ENCODE results near the gene AP2B1.
"Not testable (repeated sequence)": the region's sequence is repeated elsewhere in the genome, so short reads cannot be mapped to it uniquely, and the experiment has no call there.

Gene AP2B1

DNA sequence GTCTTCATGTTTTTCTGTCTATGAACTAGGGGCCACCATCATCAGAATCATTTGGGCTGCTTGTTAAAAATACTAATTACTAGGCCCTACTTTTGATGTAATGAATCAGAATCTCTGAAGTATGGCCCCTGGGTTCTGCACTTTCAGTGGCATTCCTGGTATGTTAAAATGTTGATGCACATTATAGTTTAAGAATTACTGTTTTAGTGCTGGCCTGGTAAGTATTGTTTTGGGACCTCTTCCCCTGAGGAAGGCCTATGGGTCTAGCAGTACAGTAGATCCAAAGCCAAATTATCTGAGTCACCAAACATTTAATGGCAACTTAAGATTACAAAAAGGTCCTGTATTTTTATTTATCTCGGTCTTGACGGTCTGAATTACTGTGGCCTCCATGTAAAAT lies 58.8 kb downstream of the AP2B1 start:
- DNase-seq = no peak

DNA sequence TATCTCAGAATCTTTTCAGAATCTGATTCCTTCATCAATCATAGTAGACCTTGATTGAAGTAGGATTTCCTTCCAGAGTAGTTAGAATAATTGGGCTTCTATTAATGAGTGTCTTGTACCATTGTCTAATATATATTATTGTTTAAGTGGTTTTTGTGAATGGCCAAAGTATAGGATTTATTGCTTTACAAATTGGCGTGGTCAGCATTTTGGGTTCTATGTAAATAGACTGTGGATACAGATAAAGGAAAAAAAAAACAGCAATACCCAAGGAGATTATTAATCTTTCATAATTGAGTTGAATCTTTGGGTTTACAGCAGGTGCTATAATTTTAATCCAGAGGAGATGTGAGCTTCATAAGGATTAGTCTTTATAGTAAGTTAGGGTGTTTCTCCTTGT lies 64.3 kb downstream of the AP2B1 start:
- no peak for DNase-seq

DNA sequence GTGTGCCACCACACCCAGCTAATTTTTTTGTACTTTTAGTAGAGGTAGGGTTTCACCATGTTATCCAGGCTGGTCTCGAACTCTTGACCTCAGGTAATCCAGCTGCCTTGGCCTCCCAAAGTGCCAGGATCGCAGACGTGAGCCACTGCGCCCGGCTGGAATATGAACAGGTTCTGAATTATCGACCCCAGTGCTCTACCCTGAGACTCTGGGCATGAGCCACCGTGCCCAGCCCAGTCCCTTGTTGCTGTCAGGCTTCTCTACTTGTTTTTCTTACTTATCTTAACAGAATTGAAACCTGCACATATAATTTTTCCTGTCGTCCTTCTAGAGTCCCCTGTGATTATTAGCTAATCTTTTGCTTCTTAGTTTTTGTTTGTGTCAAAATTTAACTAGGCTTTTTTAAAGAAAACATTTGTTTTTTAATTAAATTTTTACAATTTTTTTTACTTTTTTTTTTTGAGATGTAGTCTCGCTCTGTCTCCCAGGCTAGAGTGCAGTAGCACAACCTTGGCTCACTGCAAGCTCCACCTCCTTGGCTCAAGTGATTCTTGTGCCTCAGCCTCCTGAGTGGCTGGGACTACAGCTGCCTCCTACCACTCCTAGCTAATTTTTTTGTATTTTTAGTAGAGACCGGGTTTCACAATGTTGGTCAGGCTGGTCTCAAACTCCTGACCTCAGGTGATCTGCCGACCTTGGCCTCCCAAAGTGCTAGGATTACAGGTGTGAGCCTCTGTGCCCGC lies 66.7 kb downstream of the AP2B1 start:
- DNase-seq = no peak

DNA sequence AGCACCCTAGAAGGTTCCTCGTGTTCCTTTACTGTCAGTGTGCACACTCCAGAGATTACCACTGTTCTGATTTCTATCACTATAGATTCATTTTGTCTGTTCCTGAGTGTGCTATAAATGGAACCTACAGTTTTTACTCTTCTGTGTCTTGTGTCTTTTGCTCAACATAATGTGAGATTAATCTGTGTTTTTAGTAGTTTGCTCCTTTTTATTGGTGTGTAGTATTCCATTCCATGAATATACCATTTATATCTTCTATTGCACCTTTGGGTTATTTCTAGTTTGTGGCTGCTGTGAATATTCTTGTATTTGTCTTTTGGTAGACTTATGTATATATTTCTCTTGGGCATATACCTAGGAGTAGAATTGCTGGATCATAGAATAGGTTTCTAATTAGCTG lies 68.2 kb downstream of the AP2B1 start:
- no peak for DNase-seq

DNA sequence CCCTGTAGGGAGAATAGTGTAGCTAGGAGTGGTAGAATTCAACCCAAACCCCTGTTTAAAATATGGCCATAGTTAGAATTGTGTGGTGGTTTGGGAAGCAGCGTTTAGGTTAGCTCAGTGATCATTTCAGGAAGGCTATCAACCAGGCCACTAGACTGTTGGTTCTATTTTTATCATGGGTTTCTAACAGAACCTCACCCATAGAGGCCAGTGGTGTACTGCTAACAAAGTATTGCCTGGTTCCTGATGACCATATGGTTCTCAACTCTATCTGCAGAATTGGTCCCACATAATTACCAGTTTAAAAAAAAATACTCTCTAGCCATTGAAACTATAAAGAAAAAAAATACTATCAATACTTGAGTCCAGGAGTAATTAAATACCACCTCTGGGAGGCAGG lies 73.8 kb downstream of the AP2B1 start:
- DNase-seq = no peak

DNA sequence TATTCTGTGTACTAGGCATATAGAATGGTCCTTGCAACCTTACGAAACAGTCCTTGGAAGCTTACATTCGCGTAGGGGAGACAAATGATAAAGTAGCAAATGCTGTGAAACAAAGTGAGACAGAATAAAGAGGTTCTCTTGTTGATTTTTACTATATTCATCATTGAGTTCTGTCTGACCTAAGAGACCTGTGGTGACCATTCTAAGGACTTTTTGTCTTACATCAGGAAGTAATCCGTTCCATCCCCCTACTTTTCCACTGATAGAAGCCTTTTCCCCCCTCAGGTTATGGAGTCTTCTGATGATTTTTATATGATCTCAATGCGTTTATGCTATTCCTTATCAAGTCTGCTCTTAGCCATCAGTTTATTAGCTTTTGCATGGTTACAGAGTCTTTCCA lies 77.6 kb downstream of the AP2B1 start:
- DNase-seq = no peak

DNA sequence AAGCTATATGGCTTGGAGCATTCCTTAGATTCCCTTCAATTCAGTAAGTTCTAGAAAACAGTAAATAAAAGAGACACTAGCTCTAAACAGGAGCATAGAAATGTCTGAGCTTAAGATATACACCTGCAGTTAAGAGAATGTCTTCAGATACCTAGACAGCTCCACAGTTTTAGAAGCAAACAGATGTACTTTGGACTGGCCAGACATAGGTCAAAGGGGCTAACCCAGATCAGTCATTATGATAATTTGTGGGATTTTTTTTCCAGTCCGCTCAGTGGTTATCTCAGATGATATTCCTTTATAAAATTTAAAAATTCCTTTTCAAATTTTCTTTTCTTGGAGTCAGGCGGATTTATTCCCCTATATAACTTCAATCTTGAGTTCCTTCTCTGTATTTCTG lies 78.5 kb downstream of the AP2B1 start:
- no peak for DNase-seq

DNA sequence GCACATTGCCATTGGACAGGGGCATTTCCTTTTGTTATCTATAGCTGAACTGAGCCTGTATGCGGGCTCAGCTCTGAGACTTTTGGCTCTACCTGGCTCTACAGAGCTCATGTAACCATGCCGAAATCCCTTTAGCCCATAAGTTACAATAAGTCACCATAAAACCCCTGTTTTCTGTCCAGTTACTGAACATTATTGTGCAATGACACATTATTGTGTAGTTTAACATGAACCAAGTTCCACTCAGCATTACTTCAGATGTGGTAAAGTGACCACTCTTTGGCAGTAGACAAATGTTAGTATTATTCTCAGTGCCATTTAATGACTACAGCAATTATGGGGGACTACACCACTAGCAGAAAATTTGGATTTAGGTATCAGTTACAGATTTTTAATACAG lies 78.9 kb downstream of the AP2B1 start:
- DNase-seq = no peak

DNA sequence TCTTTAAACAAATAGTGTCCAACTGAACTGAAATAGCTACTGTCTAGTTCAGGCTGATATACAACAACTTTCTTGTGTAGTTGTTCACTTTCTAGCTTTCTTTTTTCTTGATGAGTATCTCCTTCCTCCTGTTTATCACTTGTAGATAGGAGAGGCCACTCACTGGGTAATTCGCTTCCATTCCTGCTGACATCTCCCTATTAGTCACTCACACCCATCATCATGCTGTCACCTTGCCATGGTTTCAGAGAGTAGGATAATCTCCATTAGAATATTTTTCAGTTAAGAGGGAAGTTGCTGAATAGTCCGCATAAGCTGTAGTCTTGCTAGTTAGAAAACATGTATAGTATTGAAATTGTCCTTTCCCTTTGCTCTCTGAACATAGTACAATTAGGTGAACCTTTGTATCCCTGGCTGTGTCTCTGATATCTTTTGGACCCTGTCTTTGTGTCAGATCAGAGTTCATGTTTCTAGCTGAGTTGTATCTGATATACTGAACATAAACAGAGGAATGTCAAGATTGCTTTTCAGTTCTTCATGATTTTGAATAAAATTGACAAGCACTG lies 79.9 kb downstream of the AP2B1 start:
- no peak for DNase-seq

DNA sequence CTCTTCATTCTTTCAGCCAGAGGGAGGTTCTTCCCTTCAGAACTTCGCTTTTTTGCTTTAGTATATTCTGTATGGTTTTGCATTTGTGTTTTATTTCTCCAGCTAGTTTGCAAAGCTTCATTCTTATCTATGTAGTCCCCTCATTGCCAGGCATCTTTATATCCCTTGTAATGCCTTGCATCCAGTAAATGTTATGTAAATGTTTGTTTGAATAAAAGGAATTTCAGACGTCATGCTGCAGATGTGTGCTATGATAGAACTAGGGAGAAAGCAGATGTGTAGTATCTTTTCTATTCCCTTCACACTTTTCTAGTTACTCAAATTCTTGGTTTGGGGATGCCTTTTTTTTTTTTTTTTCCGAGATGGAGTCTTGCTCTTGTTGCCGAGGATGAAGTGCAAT lies 81.7 kb downstream of the AP2B1 start:
- DNase-seq = no peak

DNA sequence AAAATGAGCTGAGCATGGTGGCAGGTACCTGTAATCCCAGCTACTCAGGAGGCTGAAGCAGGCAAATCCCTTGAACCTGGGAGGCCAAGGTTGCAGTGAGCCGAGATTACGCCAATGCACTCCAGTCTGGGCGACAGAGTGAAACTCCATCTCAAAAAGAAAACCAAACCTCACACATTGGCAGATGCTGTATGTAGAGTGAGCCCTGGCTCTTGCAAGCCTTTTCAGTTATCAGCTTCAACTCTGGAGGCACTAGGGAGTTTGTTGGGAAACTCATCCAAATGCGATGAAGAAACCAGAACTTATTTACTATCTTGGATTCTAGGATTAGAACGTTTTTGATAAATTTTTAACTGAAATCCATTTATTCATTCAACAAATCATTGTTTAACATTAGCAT lies 87.4 kb downstream of the AP2B1 start:
- no peak for DNase-seq

DNA sequence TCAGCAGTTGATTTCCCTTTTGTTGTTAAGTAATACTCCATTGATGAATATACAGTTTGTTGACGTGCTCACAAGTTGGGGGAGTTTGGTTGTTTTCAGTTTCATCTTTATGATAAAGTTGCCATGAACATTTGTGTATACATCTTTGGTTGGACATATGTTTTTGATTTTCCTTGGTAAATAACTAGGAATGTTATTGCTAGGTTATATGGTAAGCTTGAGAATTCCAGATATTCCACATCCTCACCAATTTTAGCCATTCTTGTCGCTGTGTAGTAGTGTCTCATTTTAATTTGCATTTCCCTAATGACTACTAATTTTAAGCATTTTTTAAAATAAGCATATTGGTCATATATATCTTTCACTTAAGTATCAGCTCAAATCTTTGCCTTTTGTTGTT lies 89.3 kb downstream of the AP2B1 start:
- no peak for DNase-seq

DNA sequence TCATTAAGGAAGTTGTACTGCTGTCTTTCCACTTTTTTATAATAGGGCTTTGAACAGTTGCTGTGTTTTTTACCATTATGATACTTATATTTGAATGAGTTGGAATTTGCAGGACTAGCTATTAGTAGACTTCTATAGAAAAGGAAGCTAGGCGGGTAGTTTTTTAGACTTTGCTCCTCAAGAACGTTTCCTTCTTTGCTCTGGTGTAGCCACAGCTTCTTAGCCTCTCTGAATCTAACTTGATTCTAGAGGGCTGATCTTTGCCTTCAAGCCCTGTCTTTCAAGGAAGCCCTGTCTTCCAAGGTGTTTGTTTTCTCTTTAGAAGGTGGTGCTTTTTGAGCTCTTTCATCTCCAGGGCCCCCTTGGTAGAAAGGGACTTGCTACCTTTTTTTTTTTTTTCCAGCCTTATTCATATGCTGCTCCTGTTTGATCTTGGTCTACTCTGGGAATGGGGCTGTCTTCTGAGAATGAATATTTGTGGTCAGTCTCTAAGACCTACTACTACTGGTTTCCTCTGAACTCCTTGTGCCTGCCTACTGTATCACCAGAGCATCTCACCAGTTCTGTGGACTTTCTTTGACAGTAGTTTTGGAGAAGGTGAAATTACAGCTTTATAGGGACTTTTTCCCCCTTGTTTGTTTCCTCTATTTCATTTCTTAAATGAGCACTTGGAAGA lies 92.0 kb downstream of the AP2B1 start:
- DNase-seq = no peak

DNA sequence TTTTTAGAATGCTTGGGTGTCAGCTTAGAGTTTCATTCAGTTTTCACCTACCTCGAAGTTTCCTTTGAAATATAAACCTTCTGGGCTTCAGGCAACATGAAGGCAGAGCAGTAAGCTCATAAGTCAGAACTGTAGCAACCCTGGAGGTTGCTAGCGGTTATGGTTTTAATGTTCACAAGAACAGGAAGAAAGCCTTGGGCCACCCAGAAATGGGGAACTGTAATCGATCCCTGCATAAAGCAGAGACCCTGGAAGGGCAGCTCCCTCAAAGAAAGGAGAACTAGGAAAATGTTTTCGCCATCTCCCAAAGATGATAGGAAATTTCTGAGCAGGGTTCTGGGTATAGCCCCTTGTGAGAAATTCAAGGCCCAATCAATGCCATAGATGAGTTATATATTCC lies 96.5 kb downstream of the AP2B1 start:
- DNase-seq = no peak

DNA sequence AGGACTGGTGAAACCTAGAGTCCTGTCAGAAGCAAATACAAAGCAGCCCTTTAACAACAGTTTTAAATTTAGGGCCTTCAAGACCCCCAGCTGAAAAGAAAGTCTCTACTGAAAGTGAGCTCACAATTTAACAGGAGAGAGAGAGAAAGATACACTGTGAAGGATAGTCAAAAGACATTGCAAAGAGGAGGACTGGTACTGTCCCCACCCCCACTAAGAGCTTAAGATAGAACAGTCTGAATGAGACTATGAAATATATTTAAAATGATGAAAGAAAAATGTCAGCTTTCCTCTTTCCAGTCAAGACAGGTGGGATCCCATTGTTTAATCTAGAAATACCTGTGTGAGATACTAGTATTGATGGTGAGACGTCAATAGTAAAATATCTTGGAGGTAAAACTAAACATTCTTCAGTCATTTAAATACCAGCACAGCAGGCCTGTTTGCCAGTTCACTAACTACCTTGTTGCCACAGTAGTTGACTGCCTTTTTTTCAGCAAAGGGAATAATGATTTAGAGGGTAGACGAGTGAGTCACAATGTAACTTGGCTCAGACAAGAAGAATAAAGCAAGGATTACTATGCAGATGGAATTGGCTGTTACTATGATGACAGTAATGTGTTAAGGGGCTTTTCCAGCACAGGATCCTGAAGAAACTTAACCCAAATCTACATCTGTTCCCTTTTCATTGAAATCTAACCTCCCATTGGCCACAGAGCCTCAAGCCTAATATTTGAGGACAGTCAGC lies 97.1 kb downstream of the AP2B1 start:
- no peak for DNase-seq

DNA sequence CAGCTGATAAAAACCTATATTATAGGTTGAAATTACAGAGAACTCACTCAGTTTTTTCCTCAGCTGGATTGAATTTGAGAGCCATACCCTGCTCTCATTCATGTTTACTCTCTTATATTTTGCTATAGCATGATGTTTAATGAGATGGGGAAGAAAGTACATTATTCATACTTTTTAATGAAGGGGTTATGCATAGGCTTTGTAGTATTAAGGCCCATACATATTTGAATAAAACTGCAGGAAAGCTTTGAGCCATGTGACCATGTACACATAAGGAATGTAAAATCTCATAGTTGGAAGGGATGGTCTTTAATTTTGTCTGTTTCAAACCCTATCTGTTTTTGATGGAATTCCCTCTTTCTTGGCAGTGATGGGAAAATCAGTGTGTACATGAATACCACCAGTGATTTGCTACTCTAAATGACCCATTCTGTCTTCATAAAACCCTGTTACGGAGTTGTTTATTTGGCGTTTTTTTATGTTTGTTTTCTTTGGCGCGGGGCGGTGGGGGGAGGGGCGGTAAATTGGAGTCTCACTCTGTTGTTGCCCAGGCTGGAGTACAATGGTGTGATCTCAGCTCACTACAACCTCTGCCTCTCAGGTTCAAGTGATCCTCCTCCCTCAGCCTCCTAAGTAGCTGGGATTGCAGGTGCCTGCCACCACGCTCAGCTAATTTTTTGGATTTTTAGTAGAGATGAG lies 105.5 kb downstream of the AP2B1 start:
- DNase-seq = no peak

DNA sequence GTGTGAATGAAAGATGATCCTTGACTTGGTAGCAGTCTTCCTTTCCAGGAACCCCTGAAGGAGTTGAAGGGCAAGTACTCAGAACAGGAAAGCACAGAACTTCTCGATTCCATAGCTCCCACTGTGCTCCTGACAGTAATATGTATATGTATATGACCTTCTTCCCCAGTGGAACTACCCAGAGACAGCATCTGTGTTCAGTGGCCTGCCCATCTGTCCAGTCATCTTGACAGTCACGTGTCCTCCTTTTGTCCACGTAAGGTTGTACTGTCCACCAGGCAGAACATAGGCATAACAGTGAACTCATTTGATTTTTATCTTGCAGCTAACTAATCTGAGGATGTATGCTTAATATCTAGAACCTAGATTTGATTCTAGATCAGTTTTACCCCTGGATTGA lies 106.5 kb downstream of the AP2B1 start:
- no peak for DNase-seq

DNA sequence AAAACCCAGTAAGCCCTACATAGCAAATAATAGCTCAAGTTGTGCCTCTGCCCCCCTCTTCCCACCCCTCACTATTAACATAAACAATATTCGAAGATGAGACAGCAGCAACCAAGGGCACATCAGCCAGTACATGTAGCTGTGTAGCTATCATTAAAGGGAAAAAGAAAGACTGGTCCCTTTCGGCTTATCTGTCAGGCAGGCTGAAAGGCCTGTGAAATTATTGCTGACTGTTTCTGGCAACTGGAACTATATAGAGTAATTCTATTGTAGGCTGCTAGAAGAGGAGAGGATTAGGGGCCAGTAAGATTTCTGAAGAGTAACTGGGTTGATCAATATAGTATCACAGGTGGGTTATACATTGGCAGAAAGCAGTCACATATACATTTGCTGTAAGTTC lies 107.8 kb downstream of the AP2B1 start:
- no peak for DNase-seq

DNA sequence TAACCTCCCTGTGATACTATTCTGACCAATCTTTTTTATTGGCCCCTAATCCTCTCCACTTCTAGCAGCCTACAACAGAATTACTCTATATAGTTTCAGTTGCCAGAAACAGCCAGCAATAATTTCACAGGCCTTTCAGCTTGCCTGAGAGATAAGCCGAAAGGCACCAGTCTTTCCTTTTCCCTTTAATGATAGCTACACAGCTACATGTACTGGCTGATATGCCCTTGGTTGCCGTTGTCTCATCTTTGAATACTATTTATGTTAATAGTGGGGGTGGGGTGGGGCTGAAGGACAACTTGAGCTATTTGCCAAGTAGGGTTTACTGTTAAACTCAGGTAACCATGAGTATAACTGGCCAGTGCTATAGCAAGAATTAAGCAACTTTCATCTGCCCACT lies 108.5 kb downstream of the AP2B1 start:
- no peak for DNase-seq

DNA sequence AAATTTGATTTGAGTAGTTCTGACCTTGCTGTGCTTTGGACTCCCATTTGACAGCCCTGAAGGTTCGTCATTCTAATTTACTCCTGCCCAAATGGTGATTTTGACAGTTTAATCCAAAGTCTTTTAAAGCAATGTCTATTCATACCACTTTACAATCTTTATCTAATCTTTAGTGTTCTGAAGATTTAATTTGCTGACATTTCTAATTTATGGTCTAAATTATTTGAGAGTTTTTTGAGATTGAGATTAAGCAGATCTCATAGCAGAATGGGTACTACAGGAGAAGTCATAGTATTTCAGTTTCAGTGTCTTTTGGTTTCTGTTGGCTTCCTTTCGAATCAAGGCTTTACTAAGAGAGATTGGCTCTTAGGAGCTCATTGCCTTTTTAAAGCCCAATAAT lies 111.7 kb downstream of the AP2B1 start:
- DNase-seq = no peak

DNA sequence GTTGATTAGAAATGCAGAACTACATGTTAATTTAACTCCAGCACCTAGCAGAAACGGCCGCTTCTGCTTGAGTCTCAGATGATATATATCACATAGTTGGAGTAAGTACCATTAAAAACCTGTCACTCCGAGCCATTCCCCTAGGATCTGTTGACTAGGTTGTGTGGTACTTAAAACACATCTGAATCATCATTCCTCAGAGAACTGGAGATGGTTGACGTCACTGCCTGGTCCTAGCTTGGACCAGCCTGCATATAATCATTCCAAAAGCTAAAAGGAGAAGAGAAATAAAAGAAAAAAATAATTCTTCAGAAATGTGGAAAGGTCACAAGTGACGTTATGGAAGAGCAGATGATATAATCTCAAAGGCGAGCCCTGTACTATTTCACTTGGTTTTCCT lies 113.0 kb downstream of the AP2B1 start:
- no peak for DNase-seq

DNA sequence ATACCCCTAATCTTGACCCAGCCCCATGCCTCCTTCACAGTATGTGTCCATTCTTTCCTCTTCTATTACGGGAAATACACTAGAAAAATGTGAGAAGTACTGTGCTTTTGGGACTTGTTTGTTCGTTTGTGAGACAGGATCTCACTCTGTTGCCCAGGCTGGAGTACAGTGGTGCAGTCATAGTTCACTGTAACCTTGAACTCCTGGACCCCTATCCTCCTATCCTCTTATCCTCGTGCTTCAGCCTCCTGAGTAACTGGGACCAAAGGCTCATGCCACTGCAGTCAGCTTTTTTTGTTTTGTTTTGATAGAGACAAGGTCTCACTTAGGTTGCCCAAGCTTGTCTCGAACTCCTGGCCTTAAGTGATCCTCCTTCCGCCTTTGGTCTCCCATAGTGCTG lies 114.4 kb downstream of the AP2B1 start:
- no peak for DNase-seq

DNA sequence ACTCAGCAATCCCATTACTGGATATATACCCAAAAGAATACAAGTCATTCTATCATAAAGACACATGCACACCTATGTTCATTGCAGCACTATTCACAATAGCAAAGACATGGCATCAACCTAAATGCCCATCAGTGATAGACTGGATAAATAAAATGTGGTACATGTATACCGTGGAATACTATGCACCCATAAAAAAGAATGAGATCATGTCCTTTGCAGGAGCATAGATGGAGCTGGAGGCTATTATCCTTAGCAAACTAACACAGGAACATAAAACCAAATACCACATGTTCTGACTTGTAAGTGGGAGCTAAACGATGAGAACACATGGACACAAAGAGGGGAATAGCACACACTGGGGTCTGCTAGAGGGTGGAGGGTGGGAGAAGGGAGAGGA lies 116.2 kb downstream of the AP2B1 start:
- not testable (repeated sequence) for DNase-seq
